Measurements from ENCODE around the gene MRPL19.
"Not testable (repeated sequence)": the region's sequence is repeated elsewhere in the genome, so short reads cannot be mapped to it uniquely, and the experiment has no call there.

Gene MRPL19

GRCh38 chr2:75616933-75617332 is 29.6 kb upstream of the MRPL19 start:
- DNase-seq: no peak

GRCh38 chr2:75619956-75620740 is 26.4 kb upstream of the MRPL19 start:
- DNase-seq: no peak

- DNase-seq: no peak
Measured at GRCh38 chr2:75621228-75621627, 25.4 kb upstream of the MRPL19 start.

- no peak for DNase-seq
Measured at GRCh38 chr2:75622500-75622899, 24.1 kb upstream of the MRPL19 start.

- DNase-seq: no peak
Measured at GRCh38 chr2:75622929-75623328, 23.7 kb upstream of the MRPL19 start.

GRCh38 chr2:75627902-75628504 is 18.6 kb upstream of the MRPL19 start:
- peak; percentile 71 to 78 for DNase-seq

GRCh38 chr2:75632091-75632701 is 14.4 kb upstream of the MRPL19 start:
- no peak for DNase-seq

GRCh38 chr2:75632813-75633212 is 13.8 kb upstream of the MRPL19 start:
- DNase-seq: no peak

GRCh38 chr2:75633620-75634019 is 13.0 kb upstream of the MRPL19 start:
- DNase-seq: no peak

GRCh38 chr2:75634945-75635344 is 11.6 kb upstream of the MRPL19 start:
- DNase-seq: no peak

GRCh38 chr2:75637568-75637967 is 9.0 kb upstream of the MRPL19 start:
- DNase-seq: no peak

GRCh38 chr2:75640621-75641121 is 5.9 kb upstream of the MRPL19 start:
- peak; percentile 59 to 68 for DNase-seq

- no peak for DNase-seq
Measured at GRCh38 chr2:75641587-75641986, 5.0 kb upstream of the MRPL19 start.

GRCh38 chr2:75643980-75644379 is 2.6 kb upstream of the MRPL19 start:
- no peak for DNase-seq

GRCh38 chr2:75645643-75646042 is 940 bp upstream of the MRPL19 start:
- no peak for DNase-seq

- no peak for DNase-seq
Measured at GRCh38 chr2:75646090-75646582, 447 bp upstream of the MRPL19 start.

GRCh38 chr2:75647771-75648170 is 1.2 kb downstream of the MRPL19 start:
- no peak for DNase-seq

GRCh38 chr2:75654012-75654411 is 7.4 kb downstream of the MRPL19 start:
- no peak for DNase-seq

- DNase-seq: no peak
Measured at GRCh38 chr2:75655861-75656260, 9.3 kb downstream of the MRPL19 start.

- DNase-seq: no peak
Measured at GRCh38 chr2:75656563-75656962, 10.0 kb downstream of the MRPL19 start.

- no peak for DNase-seq
Measured at GRCh38 chr2:75657798-75658197, 11.2 kb downstream of the MRPL19 start.

GRCh38 chr2:75666911-75667310 is 20.3 kb downstream of the MRPL19 start:
- no peak for DNase-seq

GRCh38 chr2:75667884-75668283 is 21.3 kb downstream of the MRPL19 start:
- DNase-seq: no peak

- not testable (repeated sequence) for DNase-seq
Measured at GRCh38 chr2:75675423-75675822, 28.8 kb downstream of the MRPL19 start.
